PC-9 (cell line): ENCODE measurements around the gene DLGAP1. TPM values are rescaled to one million over a fixed set of nuclear protein-coding genes. Genes with fewer than 3 reads are reported as not detected.

Source experiments
- BruUV-seq: library from RNA; stranded (reverse); fragments of 400-500 nt; replicated peaks from 2 replicates; lab custom pipeline; 2021; lab: Mats Ljungman, UMichigan
- CTCF ChIA-PET: fragments of 300-600 bp; sonication (Branson Sonifier 250); formaldehyde crosslinking; loops from one replicate; lab custom pipeline; 2022; ENCODE audit warnings: antibody characterized with exemption; lab: Charles Lee
- POLR2A ChIA-PET: fragments of 300-600 bp; sonication (Branson Sonifier 250); formaldehyde crosslinking; loops from one replicate; lab custom pipeline; 2022; ENCODE audit warnings: antibody characterized with exemption; ENCODE audit not compliant: unreplicated experiment; lab: Charles Lee
- DNase-seq, 2 experiments: peaks; one replicate each; pipeline versions ENCODE4 v3.0.0 to v3.0.0-alpha.2; 2015 to 2022; ENCODE audit warnings: mixed read lengths in 1 of 2
- H2AFZ ChIP-seq: fragments of 200-600 bp; sonication (generic); 2 replicates; pipeline ENCODE4 v1.8.1; 2017; ENCODE audit warnings: antibody characterized with exemption
- H3F3A ChIP-seq: fragments of 200-600 bp; sonication (generic); 2 replicates; pipeline ENCODE4 v1.8.1; 2017; ENCODE audit warnings: antibody characterized with exemption, mild to moderate bottlenecking, low read depth; ENCODE audit not compliant: insufficient read depth
- H3K27ac ChIP-seq: fragments of 200-600 bp; sonication (generic); 2 replicates; pipeline ENCODE4 v1.6.1; 2016; ENCODE audit warnings: mixed run types
- H3K27me3 ChIP-seq: fragments of 200-600 bp; sonication (generic); 2 replicates; pipeline ENCODE4 v1.6.1; 2016; ENCODE audit warnings: low read depth, mixed run types; ENCODE audit not compliant: insufficient read depth
- H3K36me3 ChIP-seq: fragments of 200-600 bp; sonication (generic); 2 replicates; pipeline ENCODE4 v1.6.1; 2016; ENCODE audit warnings: low read depth, mixed run types
- H3K4me1 ChIP-seq: fragments of 200-600 bp; sonication (generic); replicated peaks from 2 replicates; pipeline ENCODE4 v1.6.1; 2016; ENCODE audit warnings: mixed run types; ENCODE audit not compliant: insufficient read depth
- H3K4me2 ChIP-seq: fragments of 200-600 bp; sonication (generic); 2 replicates; pipeline ENCODE4 v1.6.1; 2017; ENCODE audit warnings: mixed run types
- H3K4me3 ChIP-seq: fragments of 200-600 bp; sonication (generic); 2 replicates; pipeline ENCODE4 v1.6.1; 2016; ENCODE audit warnings: mixed run types
- H3K79me2 ChIP-seq: fragments of 200-600 bp; sonication (generic); 2 replicates; pipeline ENCODE4 v1.6.1; 2017; ENCODE audit warnings: low read depth, mixed run types
- H3K9me2 ChIP-seq: fragments of 200-600 bp; sonication (generic); 2 replicates; pipeline ENCODE4 v1.8.1; 2017; ENCODE audit warnings: mild to moderate bottlenecking; ENCODE audit not compliant: insufficient read depth
- H3K9me3 ChIP-seq: fragments of 200-600 bp; sonication (generic); 2 replicates; pipeline ENCODE4 v1.8.1; 2016; ENCODE audit warnings: low read depth; ENCODE audit not compliant: insufficient read depth
- H4K20me1 ChIP-seq: fragments of 200-600 bp; sonication (generic); 2 replicates; pipeline ENCODE4 v1.8.1; 2017; ENCODE audit not compliant: insufficient read depth
- EZH2 ChIP-seq: fragments of 200-600 bp; sonication (generic); IDR thresholded peaks from 2 replicates; pipeline ENCODE4 v1.8.0; 2017; ENCODE audit warnings: antibody characterized with exemption, low read depth
- intact Hi-C: fragments of 100-400 bp; cut with micrococcal nuclease; formaldehyde crosslinking; loops from one replicate; pipeline ENCODE4 v1.10.0; 2022; ENCODE audit not compliant: unreplicated experiment
- total RNA-seq: library from RNA; stranded (reverse); gene quantifications from 2 replicates; pipeline ENCODE4 v1.2.3, GENCODE V29; 2021
- TF ChIP-seq, protein P1 (sequence below): fragments of 200-600 bp; sonication (generic); conservative IDR thresholded peaks from 2 replicates; pipeline ENCODE4 v1.6.1; 2017; ENCODE audit warnings: mixed run types, antibody characterized with exemption, mild to moderate bottlenecking, moderate library complexity

DLGAP1 gene
- total RNA-seq, 1 experiment from 2014 or later: not detected

DNA sequence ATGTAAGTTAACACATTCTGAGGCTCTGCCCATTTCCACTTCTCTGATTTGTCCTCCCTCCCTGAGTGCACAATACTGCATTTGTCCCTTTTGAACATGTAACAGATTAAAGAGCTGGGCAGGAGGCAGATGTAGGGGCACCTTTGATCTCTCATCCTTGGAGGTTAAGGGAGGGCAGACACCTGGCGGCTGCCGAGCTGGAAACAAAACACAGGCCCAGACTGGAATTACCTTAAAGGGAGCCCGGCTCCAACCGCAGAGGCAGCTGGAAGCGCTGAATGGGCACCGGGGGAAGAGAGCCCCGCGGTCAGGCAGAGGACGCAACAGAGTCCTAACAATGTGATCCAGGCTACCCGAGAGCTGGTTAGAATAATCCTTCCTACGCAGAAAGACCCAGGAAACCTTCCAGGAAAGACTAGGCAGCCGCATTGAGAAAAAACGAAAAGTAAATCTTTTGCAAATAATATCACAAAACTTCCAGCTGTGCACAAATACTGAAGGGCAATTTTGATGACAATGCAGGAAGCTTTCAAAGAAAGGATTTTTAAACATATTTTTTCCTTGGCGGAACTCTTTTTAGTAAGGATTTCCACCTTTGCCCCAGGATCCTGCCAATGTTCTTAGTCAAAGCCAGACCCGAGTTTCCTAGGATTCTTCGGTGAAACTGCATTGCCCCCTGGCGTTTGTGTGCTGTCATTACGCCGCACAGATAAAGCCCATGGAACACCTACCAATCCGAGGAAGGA is 789.2 kb downstream of the DLGAP1 start:
- TSS peak; percentile 91 for BruUV-seq
- peaks cover 24% of the 10 kb centered on the region for H3F3A ChIP-seq
- no peaks in the 10 kb centered on the region for H4K20me1 ChIP-seq
- H3K4me2 ChIP-seq: peak overlapping the region; percentile 74
- H2AFZ ChIP-seq: 0 out of 2 replicates have a peak overlapping the region, but pooled peaks have one; percentile 20
- H3K4me3 ChIP-seq: peak overlapping the region; percentile 45; the same call in 1 of the 2 replicates
- intact Hi-C loops: loop anchor here (1.0 to 5.0 kb wide), 11 partner anchors 13 to 734 kb away; partner anchors contain the start of gene MYL12B
- peak overlapping the region; percentile 96 for H3K27ac ChIP-seq
- ChIA-PET POLR2A (interaction anchor here (0.5 to 2.8 kb wide), 24 partner anchors 10 to 512 kb away, joined by 3 to 22 read pairs (median 5); partner anchors contain the start of gene MYL12A), CTCF (interaction anchor here (0.6 to 3.2 kb wide), 18 partner anchors 13 to 736 kb away, joined by 3 to 31 read pairs (median 4); partner anchors contain the start of gene MYL12A)
- H3K9me3 ChIP-seq: 0 out of 2 replicates have a peak, but pooled peaks cover 5% of the 10 kb centered on the region
- no peaks in the 10 kb centered on the region for H3K36me3 ChIP-seq
- H3K4me1 ChIP-seq: peaks cover 33% of the 10 kb centered on the region
- H3K9me2 ChIP-seq: no peaks in the 10 kb centered on the region
- H3K79me2 ChIP-seq: no peaks in the 10 kb centered on the region
- TF ChIP-seq, protein P1, sequence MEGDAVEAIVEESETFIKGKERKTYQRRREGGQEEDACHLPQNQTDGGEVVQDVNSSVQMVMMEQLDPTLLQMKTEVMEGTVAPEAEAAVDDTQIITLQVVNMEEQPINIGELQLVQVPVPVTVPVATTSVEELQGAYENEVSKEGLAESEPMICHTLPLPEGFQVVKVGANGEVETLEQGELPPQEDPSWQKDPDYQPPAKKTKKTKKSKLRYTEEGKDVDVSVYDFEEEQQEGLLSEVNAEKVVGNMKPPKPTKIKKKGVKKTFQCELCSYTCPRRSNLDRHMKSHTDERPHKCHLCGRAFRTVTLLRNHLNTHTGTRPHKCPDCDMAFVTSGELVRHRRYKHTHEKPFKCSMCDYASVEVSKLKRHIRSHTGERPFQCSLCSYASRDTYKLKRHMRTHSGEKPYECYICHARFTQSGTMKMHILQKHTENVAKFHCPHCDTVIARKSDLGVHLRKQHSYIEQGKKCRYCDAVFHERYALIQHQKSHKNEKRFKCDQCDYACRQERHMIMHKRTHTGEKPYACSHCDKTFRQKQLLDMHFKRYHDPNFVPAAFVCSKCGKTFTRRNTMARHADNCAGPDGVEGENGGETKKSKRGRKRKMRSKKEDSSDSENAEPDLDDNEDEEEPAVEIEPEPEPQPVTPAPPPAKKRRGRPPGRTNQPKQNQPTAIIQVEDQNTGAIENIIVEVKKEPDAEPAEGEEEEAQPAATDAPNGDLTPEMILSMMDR: peak; percentile 97
- no peak for TF ChIP-seq EZH2
- no peaks in the 10 kb centered on the region for H3K27me3 ChIP-seq
- peak; percentile 78 to 89 for DNase-seq

DNA sequence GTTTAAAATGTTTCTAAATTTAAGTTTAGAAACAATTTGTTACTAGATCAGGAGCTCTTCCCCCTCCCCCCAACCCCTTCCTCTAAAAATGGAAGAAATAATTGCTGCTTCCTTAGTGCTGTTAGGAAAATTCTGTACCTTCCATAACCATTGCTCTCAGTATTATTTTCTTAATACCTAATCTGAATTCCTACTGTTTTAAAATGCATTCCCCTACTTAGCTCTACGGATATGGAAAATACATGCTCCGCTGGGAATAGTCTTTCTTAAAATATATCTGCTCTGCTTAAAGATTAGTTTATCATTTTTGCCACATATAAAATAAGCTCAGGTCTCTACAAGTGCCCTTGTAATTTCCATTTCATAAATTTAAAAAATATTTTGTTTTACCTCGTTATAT is 789.9 kb downstream of the DLGAP1 start:
- H3K9me2 ChIP-seq: no peaks in the 10 kb centered on the region
- no peaks in the 10 kb centered on the region for H3K27me3 ChIP-seq
- H3K27ac ChIP-seq: peak overlapping the region; percentile 96
- TF ChIP-seq, protein P1: no peak
- TF ChIP-seq EZH2: no peak
- BruUV-seq: TSS peak; percentile 86
- peaks cover 24% of the 10 kb centered on the region for H3F3A ChIP-seq
- intact Hi-C loops: loop anchor here (5.0 kb wide), 2 partner anchors 283 to 403 kb away; partner anchors contain the start of gene MYL12B
- H3K4me3 ChIP-seq: peak overlapping the region; percentile 45; the same call in 1 of the 2 replicates
- H3K4me1 ChIP-seq: peaks cover 33% of the 10 kb centered on the region
- H3K4me2 ChIP-seq: peak overlapping the region; percentile 74
- no peak overlapping the region for H2AFZ ChIP-seq
- POLR2A ChIA-PET: interaction anchor here (0.6 to 2.8 kb wide), 12 partner anchors 10 to 253 kb away, joined by 3 to 22 read pairs (median 4); no protein-coding TSS in a partner anchor
- CTCF ChIA-PET: interaction anchor here (0.6 to 3.2 kb wide), 12 partner anchors 12 to 418 kb away, joined by 3 to 31 read pairs (median 8); partner anchors contain the start of gene MYL12A
- H4K20me1 ChIP-seq: no peaks in the 10 kb centered on the region
- H3K79me2 ChIP-seq: no peaks in the 10 kb centered on the region
- H3K36me3 ChIP-seq: no peaks in the 10 kb centered on the region
- DNase-seq: no peak
- 0 out of 2 replicates have a peak, but pooled peaks cover 5% of the 10 kb centered on the region for H3K9me3 ChIP-seq

DNA sequence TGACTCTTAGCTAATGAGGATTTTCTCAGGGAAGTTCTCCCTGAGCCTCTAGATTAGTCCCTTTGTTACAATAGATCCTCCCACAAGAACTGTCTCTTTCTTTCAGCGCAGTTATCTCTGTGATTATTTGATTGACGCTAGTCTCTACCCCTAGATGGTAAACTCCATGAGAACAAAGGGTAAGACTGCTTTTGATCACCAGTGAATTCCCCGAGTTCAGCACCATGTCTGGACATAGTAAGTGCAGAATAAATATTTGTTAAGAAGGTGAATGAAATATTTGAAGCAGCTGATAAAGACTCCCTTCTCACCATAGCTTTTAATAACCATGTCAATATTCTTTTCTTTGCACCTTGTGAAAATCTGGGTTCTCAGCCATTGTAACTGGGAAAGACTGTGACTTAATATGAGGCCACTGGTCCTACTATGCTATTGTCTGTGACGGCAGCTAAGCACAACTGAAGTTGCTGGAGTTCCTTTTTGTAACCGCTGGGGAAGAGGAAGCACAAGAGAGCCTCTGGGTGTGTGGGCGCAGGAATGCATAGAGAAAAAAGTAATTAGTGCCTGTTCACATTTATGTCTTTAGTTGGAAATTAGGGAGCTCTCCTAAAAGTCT is 790.4 kb downstream of the DLGAP1 start:
- Histone ChIP-seq H3K36me3 (no peaks in the 10 kb centered on the region), H3K9me2 (no peaks in the 10 kb centered on the region), H3K27ac (peak overlapping the region; percentile 96), H4K20me1 (no peaks in the 10 kb centered on the region), H3K9me3 (0 out of 2 replicates have a peak, but pooled peaks cover 5% of the 10 kb centered on the region), H2AFZ (no peak overlapping the region), H3F3A (peaks cover 24% of the 10 kb centered on the region), H3K4me1 (peaks cover 33% of the 10 kb centered on the region), H3K27me3 (no peaks in the 10 kb centered on the region), H3K79me2 (no peaks in the 10 kb centered on the region), H3K4me2 (peak overlapping the region; percentile 74), H3K4me3 (no peak overlapping the region)
- TF ChIP-seq, protein P1: no peak
- no peak for TF ChIP-seq EZH2
- BruUV-seq: no TSS peak
- ChIA-PET POLR2A (interaction anchor here (0.6 to 2.8 kb wide), 4 partner anchors 11 to 225 kb away, joined by 3 to 22 read pairs (median 14); no protein-coding TSS in a partner anchor), CTCF (interaction anchor here (0.6 to 3.2 kb wide), 10 partner anchors 12 to 583 kb away, joined by 3 to 31 read pairs (median 7); partner anchors contain the start of gene MYL12A)
- intact Hi-C loops: loop anchor here (5.0 kb wide), 2 partner anchors 282 to 402 kb away; partner anchors contain the start of gene MYL12B
- no peak for DNase-seq
